ENCODE measurements around the gene SMARCC1.

GRCh38 chr3:47685037-47685436, 96.7 kb downstream of the SMARCC1 start:
- TF ChIP-seq CTCF (IDR thresholded peaks at IDR 0.05) (no peak), POLR2A (IDR thresholded peaks at IDR 0.05) (no peak)

Data from testis (tissue), 2 donors.